ENCODE measurements around the gene CDKN2B. TPM values are rescaled to one million over a fixed set of nuclear protein-coding genes. Genes with fewer than 3 reads are reported as not detected.

CDKN2B gene
- total and polyA plus RNA-seq, 9 donors = 0.27 to 3.4 (median 0.57) TPM

GRCh38 chr9:22047596-22047995 is 38.5 kb upstream of the CDKN2B start:
- Histone ChIP-seq H3K27me3 (ENCODE audit: control insufficient read depth, insufficient read depth, low read length) (no peaks in the 10 kb centered on the region), H3K4me1 (ENCODE audit: control insufficient read depth, insufficient read depth, low read length) (no peaks in the 10 kb centered on the region), H3K4me3 (ENCODE audit: low read length) (no peak overlapping the region), H3K36me3 (ENCODE audit: control insufficient read depth, insufficient read depth, low read length) (no peaks in the 10 kb centered on the region), H3K27ac (ENCODE audit: low read length) (no peak overlapping the region), H3K9me3 (replicated peaks; ENCODE audit: control insufficient read depth, low read depth, low read length) (no peaks in the 10 kb centered on the region)
- DNase-seq = no peak
- no CpG with 5 or more reads among the region's 2 CpGs for WGBS (ENCODE audit: insufficient coverage)

- Histone ChIP-seq H3K4me3 (ENCODE audit: low read length) (no peak overlapping the region), H3K9me3 (replicated peaks; ENCODE audit: control insufficient read depth, low read depth, low read length) (no peaks in the 10 kb centered on the region), H3K36me3 (ENCODE audit: control insufficient read depth, insufficient read depth, low read length) (no peaks in the 10 kb centered on the region), H3K27ac (ENCODE audit: low read length) (no peak overlapping the region), H3K4me1 (ENCODE audit: control insufficient read depth, insufficient read depth, low read length) (no peaks in the 10 kb centered on the region), H3K27me3 (ENCODE audit: control insufficient read depth, insufficient read depth, low read length) (no peaks in the 10 kb centered on the region)
- 78% methylated on average over 1 of the region's 1 CpG for WGBS (ENCODE audit: insufficient coverage)
- no peak for DNase-seq
Observed at GRCh38 chr9:22046243-22046885, 37.3 kb upstream of the CDKN2B start.

GRCh38 chr9:22045423-22045822 is 36.3 kb upstream of the CDKN2B start:
- no peak overlapping the region for H3K27ac ChIP-seq (ENCODE audit: low read length)
- no peak for DNase-seq
- H3K9me3 ChIP-seq (replicated peaks; ENCODE audit: control insufficient read depth, low read depth, low read length) = no peaks in the 10 kb centered on the region
- H3K4me1 ChIP-seq (ENCODE audit: control insufficient read depth, insufficient read depth, low read length) = no peaks in the 10 kb centered on the region
- H3K27me3 ChIP-seq (ENCODE audit: control insufficient read depth, insufficient read depth, low read length) = no peaks in the 10 kb centered on the region
- no peaks in the 10 kb centered on the region for H3K36me3 ChIP-seq (ENCODE audit: control insufficient read depth, insufficient read depth, low read length)
- no peak overlapping the region for H3K4me3 ChIP-seq (ENCODE audit: low read length)

GRCh38 chr9:22044583-22044982 is 35.5 kb upstream of the CDKN2B start:
- Histone ChIP-seq H3K36me3 (ENCODE audit: control insufficient read depth, insufficient read depth, low read length) (no peaks in the 10 kb centered on the region), H3K4me1 (ENCODE audit: control insufficient read depth, insufficient read depth, low read length) (no peaks in the 10 kb centered on the region), H3K27me3 (ENCODE audit: control insufficient read depth, insufficient read depth, low read length) (no peaks in the 10 kb centered on the region), H3K4me3 (ENCODE audit: low read length) (no peak overlapping the region), H3K27ac (ENCODE audit: low read length) (no peak overlapping the region), H3K9me3 (replicated peaks; ENCODE audit: control insufficient read depth, low read depth, low read length) (no peaks in the 10 kb centered on the region)
- no peak for DNase-seq

GRCh38 chr9:22043928-22044327 is 34.8 kb upstream of the CDKN2B start:
- Histone ChIP-seq H3K27me3 (ENCODE audit: control insufficient read depth, insufficient read depth, low read length) (no peaks in the 10 kb centered on the region), H3K27ac (ENCODE audit: low read length) (no peak overlapping the region), H3K4me3 (ENCODE audit: low read length) (no peak overlapping the region), H3K9me3 (replicated peaks; ENCODE audit: control insufficient read depth, low read depth, low read length) (no peaks in the 10 kb centered on the region), H3K36me3 (ENCODE audit: control insufficient read depth, insufficient read depth, low read length) (no peaks in the 10 kb centered on the region), H3K4me1 (ENCODE audit: control insufficient read depth, insufficient read depth, low read length) (no peaks in the 10 kb centered on the region)
- WGBS (ENCODE audit: insufficient coverage) = no CpG with 5 or more reads among the region's 3 CpGs
- DNase-seq = no peak

- no CpG with 5 or more reads among the region's 1 CpG for WGBS (ENCODE audit: insufficient coverage)
- DNase-seq = no peak
Observed at GRCh38 chr9:22041775-22042174, 32.7 kb upstream of the CDKN2B start.

GRCh38 chr9:22041344-22041743 is 32.2 kb upstream of the CDKN2B start:
- H3K4me3 ChIP-seq (ENCODE audit: low read length) = no peak overlapping the region
- H3K9me3 ChIP-seq (replicated peaks; ENCODE audit: control insufficient read depth, low read depth, low read length) = no peaks in the 10 kb centered on the region
- no peak for DNase-seq
- no peaks in the 10 kb centered on the region for H3K4me1 ChIP-seq (ENCODE audit: control insufficient read depth, insufficient read depth, low read length)
- no peaks in the 10 kb centered on the region for H3K36me3 ChIP-seq (ENCODE audit: control insufficient read depth, insufficient read depth, low read length)
- no peaks in the 10 kb centered on the region for H3K27me3 ChIP-seq (ENCODE audit: control insufficient read depth, insufficient read depth, low read length)
- no peak overlapping the region for H3K27ac ChIP-seq (ENCODE audit: low read length)
- WGBS (ENCODE audit: insufficient coverage) = no CpG with 5 or more reads among the region's 1 CpG

More at GRCh38 chr9:22041775-22042174, 32.7 kb upstream of the CDKN2B start:
- Histone ChIP-seq H3K27ac (ENCODE audit: low read length) (no peak overlapping the region), H3K4me1 (ENCODE audit: control insufficient read depth, insufficient read depth, low read length) (no peaks in the 10 kb centered on the region), H3K27me3 (ENCODE audit: control insufficient read depth, insufficient read depth, low read length) (no peaks in the 10 kb centered on the region), H3K9me3 (replicated peaks; ENCODE audit: control insufficient read depth, low read depth, low read length) (no peaks in the 10 kb centered on the region), H3K36me3 (ENCODE audit: control insufficient read depth, insufficient read depth, low read length) (no peaks in the 10 kb centered on the region), H3K4me3 (ENCODE audit: low read length) (no peak overlapping the region)

GRCh38 chr9:22040760-22041159 is 31.7 kb upstream of the CDKN2B start:
- no peaks in the 10 kb centered on the region for H3K9me3 ChIP-seq (replicated peaks; ENCODE audit: control insufficient read depth, low read depth, low read length)
- no peak for DNase-seq
- no peaks in the 10 kb centered on the region for H3K27me3 ChIP-seq (ENCODE audit: control insufficient read depth, insufficient read depth, low read length)
- no peaks in the 10 kb centered on the region for H3K4me1 ChIP-seq (ENCODE audit: control insufficient read depth, insufficient read depth, low read length)
- H3K4me3 ChIP-seq (ENCODE audit: low read length) = no peak overlapping the region
- H3K36me3 ChIP-seq (ENCODE audit: control insufficient read depth, insufficient read depth, low read length) = no peaks in the 10 kb centered on the region
- H3K27ac ChIP-seq (ENCODE audit: low read length) = no peak overlapping the region
- WGBS (ENCODE audit: insufficient coverage) = no CpG with 5 or more reads among the region's 1 CpG

- Histone ChIP-seq H3K27me3 (ENCODE audit: control insufficient read depth, insufficient read depth, low read length) (no peaks in the 10 kb centered on the region), H3K9me3 (replicated peaks; ENCODE audit: control insufficient read depth, low read depth, low read length) (no peaks in the 10 kb centered on the region), H3K36me3 (ENCODE audit: control insufficient read depth, insufficient read depth, low read length) (no peaks in the 10 kb centered on the region), H3K27ac (ENCODE audit: low read length) (no peak overlapping the region), H3K4me3 (ENCODE audit: low read length) (no peak overlapping the region), H3K4me1 (ENCODE audit: control insufficient read depth, insufficient read depth, low read length) (no peaks in the 10 kb centered on the region)
- no peak for DNase-seq
- WGBS (ENCODE audit: insufficient coverage) = 100% methylated on average over 1 of the region's 3 CpGs
Observed at GRCh38 chr9:22039258-22039657, 30.2 kb upstream of the CDKN2B start.

GRCh38 chr9:22037954-22038690 is 29.0 kb upstream of the CDKN2B start:
- DNase-seq = no peak
- Histone ChIP-seq H3K4me3 (ENCODE audit: low read length) (no peak overlapping the region), H3K27me3 (ENCODE audit: control insufficient read depth, insufficient read depth, low read length) (no peaks in the 10 kb centered on the region), H3K4me1 (ENCODE audit: control insufficient read depth, insufficient read depth, low read length) (no peaks in the 10 kb centered on the region), H3K36me3 (ENCODE audit: control insufficient read depth, insufficient read depth, low read length) (no peaks in the 10 kb centered on the region), H3K9me3 (replicated peaks; ENCODE audit: control insufficient read depth, low read depth, low read length) (no peaks in the 10 kb centered on the region), H3K27ac (ENCODE audit: low read length) (no peak overlapping the region)
- WGBS (ENCODE audit: insufficient coverage) = no CpG with 5 or more reads among the region's 2 CpGs

Measured in muscle of leg (tissue), 11 donors.